Activated CD4-positive, CD25-positive, alpha-beta regulatory T cell (primary cell): ENCODE data around the gene FPGS.
A peak's percentile ranks its signal among the peaks of the same experiment; 100 is the strongest.

Source experiments
- DNase-seq, 4 experiments: peaks; one replicate each; lab custom pipeline; 2025; lab: John Stamatoyannopoulos, UW

FPGS gene

GRCh38 chr9:127860260-127860659 lies 57.6 kb downstream of the FPGS start:
- no peak for DNase-seq

- DNase-seq = no peak
These were observed 58.1 kb downstream of the FPGS start for GRCh38 chr9:127860779-127861178.

DNA sequence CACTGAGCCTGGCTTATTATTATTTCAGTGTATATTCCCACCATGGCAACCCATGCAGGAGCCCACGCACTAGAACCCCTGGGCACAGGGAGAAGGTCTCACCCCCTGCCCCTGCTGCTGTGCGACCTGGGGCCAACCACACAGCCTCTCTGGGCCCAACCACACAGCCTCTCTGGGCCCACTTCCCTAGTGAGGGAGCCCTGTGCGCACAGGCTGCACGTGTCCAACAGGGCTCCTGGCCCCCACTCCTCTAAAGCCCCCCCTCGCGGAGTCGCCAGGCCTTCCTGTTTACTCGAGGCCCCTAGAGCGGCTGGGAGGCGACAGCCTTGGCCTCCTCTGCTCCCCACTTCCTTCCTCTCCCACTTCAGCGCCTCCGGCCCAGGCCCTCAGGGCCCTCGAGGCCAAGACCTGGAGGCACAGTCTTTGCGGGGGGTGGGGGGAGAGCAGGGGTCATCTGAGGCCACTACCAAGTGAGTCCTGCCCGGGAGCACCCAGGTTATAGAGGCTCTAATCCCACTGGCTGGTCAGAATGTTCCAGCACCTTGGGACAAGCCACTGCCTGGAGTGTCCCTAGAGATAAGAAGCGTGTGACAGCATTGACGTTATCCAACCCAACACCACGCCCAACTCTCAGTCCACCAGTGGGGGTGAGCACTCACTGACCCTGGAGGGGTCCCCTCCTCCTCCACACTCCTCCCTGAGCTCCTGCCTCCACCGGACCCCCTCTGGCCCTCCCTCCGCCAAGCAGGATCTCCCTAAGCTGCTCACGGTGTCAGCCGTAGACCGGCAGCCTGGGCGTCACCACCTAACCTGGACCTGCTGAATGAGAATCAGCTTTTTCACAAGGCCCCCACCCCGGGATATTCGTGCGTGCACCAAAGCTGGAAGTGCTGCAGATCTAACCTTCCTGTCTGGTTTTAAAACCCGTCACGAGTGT lies 59.7 kb downstream of the FPGS start:
- peak in 2 of 4 experiments; percentile 17 to 18 for DNase-seq

DNA sequence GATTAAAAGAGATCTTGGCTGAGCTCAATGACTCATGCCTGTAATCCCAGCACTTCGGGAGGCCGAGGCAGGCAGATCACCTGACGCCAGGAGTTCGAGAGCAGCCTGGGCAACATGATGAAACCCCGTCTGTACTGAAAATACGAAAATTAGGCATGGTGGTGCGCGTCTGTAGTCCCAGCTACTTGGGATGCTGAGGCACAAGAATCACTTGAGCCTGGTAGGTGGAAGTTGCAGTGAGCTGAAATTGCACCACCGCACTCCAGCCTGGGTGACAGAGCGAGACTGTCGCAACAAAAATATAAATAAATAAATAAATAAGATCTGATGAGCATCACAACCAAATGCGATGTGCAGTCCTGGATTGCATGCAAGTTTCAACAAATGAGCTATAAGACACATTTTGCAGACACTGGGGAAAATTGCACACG lies 60.5 kb downstream of the FPGS start:
- DNase-seq = no peak
